GM21381 (cell line): Measurements from ENCODE around the gene TEKT5.
"Not testable (repeated sequence)": the region's sequence is repeated elsewhere in the genome, so short reads cannot be mapped to it uniquely, and the experiment has no call there.

ENCODE experiments used
- ATAC-seq: cut with Tn5 transposase; IDR thresholded peaks from one replicate; pipeline ENCODE4 v1.9.1; 2021; ENCODE audit warnings: mild to moderate bottlenecking, moderate library complexity; ENCODE audit not compliant: unreplicated experiment

TEKT5 gene

GRCh38 chr16:10637337-10638037, 57.2 kb downstream of the TEKT5 start:
- ATAC-seq: no peak

- ATAC-seq: no peak
These were observed 59.2 kb downstream of the TEKT5 start for GRCh38 chr16:10635365-10636021.

GRCh38 chr16:10633429-10633828, 61.3 kb downstream of the TEKT5 start:
- ATAC-seq: not testable (repeated sequence)

- ATAC-seq: no peak
These were observed 62.8 kb downstream of the TEKT5 start for GRCh38 chr16:10631886-10632285.

- no peak for ATAC-seq
These were observed 65.2 kb downstream of the TEKT5 start for GRCh38 chr16:10629592-10629963.

GRCh38 chr16:10625595-10626357, 69.0 kb downstream of the TEKT5 start:
- no peak for ATAC-seq

GRCh38 chr16:10624527-10624926, 70.2 kb downstream of the TEKT5 start:
- ATAC-seq: no peak

- no peak for ATAC-seq
These were observed 71.7 kb downstream of the TEKT5 start for GRCh38 chr16:10623059-10623458.

- ATAC-seq: no peak
These were observed 72.5 kb downstream of the TEKT5 start for GRCh38 chr16:10622036-10622921.

- not testable (repeated sequence) for ATAC-seq
These were observed 73.3 kb downstream of the TEKT5 start for GRCh38 chr16:10621216-10621949.

GRCh38 chr16:10620120-10620519, 74.6 kb downstream of the TEKT5 start:
- ATAC-seq: no peak

- ATAC-seq: no peak
These were observed 75.4 kb downstream of the TEKT5 start for GRCh38 chr16:10619271-10619849.

GRCh38 chr16:10618710-10619209, 76.0 kb downstream of the TEKT5 start:
- no peak for ATAC-seq

- no peak for ATAC-seq
These were observed 76.9 kb downstream of the TEKT5 start for GRCh38 chr16:10617662-10618420.

- ATAC-seq: no peak
These were observed 77.7 kb downstream of the TEKT5 start for GRCh38 chr16:10616756-10617640.

- no peak for ATAC-seq
These were observed 78.3 kb downstream of the TEKT5 start for GRCh38 chr16:10616419-10616755.

- ATAC-seq: no peak
These were observed 80.0 kb downstream of the TEKT5 start for GRCh38 chr16:10614685-10615084.
